MM.1S (cell line): ENCODE data around the gene PLEKHG4.

Experiments
- EZH2 ChIP-seq: fragments of 300-600 bp; sonication (generic); optimal IDR thresholded peaks from 2 replicates; pipeline ENCODE3; 2017; ENCODE audit warnings: low read depth, mild to moderate bottlenecking, antibody characterized with exemption, low read length, mixed read lengths
- EZH2phosphoT487 ChIP-seq: fragments of 300-600 bp; sonication (generic); IDR thresholded peaks from 2 replicates; pipeline ENCODE4 v1.6.1; 2018; ENCODE audit warnings: antibody characterized with exemption, low read length
- TF ChIP-seq, protein P1 (sequence below): fragments of 300-600 bp; sonication (generic); IDR thresholded peaks from 2 replicates; pipeline ENCODE4 v1.5.1; 2016; ENCODE audit warnings: antibody characterized with exemption, low read length, mixed read lengths

DNA sequence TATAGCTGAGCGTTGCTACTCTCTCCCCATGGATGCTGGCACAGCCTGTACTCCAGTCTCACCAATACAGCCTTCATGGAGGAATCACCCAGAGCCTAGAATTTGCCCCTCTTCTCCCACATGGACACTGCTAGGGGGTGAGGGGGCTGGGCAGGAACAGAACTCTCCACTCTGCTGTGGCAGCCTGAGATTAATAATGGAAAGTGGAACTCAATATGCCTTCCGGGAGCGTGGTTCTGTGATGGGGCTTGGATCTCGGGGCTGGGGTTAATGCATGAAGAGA, 29.3 kb upstream of the PLEKHG4 start:
- TF ChIP-seq, protein P1, sequence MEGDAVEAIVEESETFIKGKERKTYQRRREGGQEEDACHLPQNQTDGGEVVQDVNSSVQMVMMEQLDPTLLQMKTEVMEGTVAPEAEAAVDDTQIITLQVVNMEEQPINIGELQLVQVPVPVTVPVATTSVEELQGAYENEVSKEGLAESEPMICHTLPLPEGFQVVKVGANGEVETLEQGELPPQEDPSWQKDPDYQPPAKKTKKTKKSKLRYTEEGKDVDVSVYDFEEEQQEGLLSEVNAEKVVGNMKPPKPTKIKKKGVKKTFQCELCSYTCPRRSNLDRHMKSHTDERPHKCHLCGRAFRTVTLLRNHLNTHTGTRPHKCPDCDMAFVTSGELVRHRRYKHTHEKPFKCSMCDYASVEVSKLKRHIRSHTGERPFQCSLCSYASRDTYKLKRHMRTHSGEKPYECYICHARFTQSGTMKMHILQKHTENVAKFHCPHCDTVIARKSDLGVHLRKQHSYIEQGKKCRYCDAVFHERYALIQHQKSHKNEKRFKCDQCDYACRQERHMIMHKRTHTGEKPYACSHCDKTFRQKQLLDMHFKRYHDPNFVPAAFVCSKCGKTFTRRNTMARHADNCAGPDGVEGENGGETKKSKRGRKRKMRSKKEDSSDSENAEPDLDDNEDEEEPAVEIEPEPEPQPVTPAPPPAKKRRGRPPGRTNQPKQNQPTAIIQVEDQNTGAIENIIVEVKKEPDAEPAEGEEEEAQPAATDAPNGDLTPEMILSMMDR = no peak
- TF ChIP-seq EZH2 (no peak), EZH2phosphoT487 (no peak)
